HEK293 (cell line): ENCODE results near the gene RAB10.
"Not testable (repeated sequence)": the region's sequence is repeated elsewhere in the genome, so short reads cannot be mapped to it uniquely, and the experiment has no call there.

Source experiments
- CTCF ChIA-PET: fragments of 350-600 bp; formaldehyde crosslinking; extraction: SDS; loops from one replicate; lab custom pipeline; 2021; ENCODE audit warnings: antibody characterized with exemption; lab: Yijun Ruan, JAX
- POLR2A ChIA-PET: fragments of 300-600 bp; formaldehyde crosslinking; extraction: SDS; loops from one replicate; lab custom pipeline; 2020; ENCODE audit warnings: antibody characterized with exemption, inconsistent platforms; lab: Yijun Ruan, JAX
- H3K27ac ChIP-seq: fragments of 200-500 bp; sonication (Bioruptor generic); 2 replicates; pipeline ENCODE4 v1.5.1; 2014; ENCODE audit warnings: low read depth, low read length, control low read depth, inconsistent platforms; ENCODE audit errors: extremely low read depth
- H3K36me3 ChIP-seq, 2 experiments: fragments of 200-500 bp in 1 of 2; sonication (Bioruptor generic) in 1 of 2; 1 replicate in 1 of 2; 2 replicates in 1 of 2; pipeline ENCODE4 v1.5.1; 2014 to 2017; ENCODE audit warnings: inconsistent platforms in 2 of 2, low read length in 2 of 2; ENCODE audit not compliant: control insufficient read depth in 2 of 2, insufficient read depth in 1 of 2
- H3K4me1 ChIP-seq: fragments of 200-500 bp; sonication (Bioruptor generic); 2 replicates; pipeline ENCODE4 v1.5.1; 2014; ENCODE audit warnings: mild to moderate bottlenecking, low read length, inconsistent platforms; ENCODE audit not compliant: control insufficient read depth, insufficient read depth
- H3K4me3 ChIP-seq: 2 replicates; pipeline ENCODE4 v1.5.1; 2011; ENCODE audit warnings: low read depth, mild to moderate bottlenecking, control low read depth, low read length, moderate library complexity
- H3K9me3 ChIP-seq: fragments of 200-500 bp; sonication (Bioruptor generic); 2 replicates; pipeline ENCODE4 v1.5.1; 2014; ENCODE audit warnings: low read depth, low read length, inconsistent platforms; ENCODE audit not compliant: control insufficient read depth, insufficient read depth
- FEZF1 ChIP-seq: fragments of 450-650 bp; formaldehyde crosslinking; IDR thresholded peaks from 2 replicates; pipeline ENCODE4 v1.5.1; 2016; ENCODE audit warnings: missing biosample characterization, missing genetic modification characterization
- GLI2 ChIP-seq: fragments of 450-650 bp; formaldehyde crosslinking; IDR thresholded peaks from 2 replicates; pipeline ENCODE4; 2017; ENCODE audit warnings: missing biosample characterization, missing genetic modification characterization, low read depth, borderline replicate concordance
- GLI4 ChIP-seq: fragments of 450-650 bp; formaldehyde crosslinking; IDR thresholded peaks from 2 replicates; pipeline ENCODE4 v1.5.1; 2016; ENCODE audit warnings: missing biosample characterization, missing genetic modification characterization
- GLIS1 ChIP-seq: fragments of 450-650 bp; formaldehyde crosslinking; IDR thresholded peaks from 2 replicates; pipeline ENCODE4 v1.5.1; 2016; ENCODE audit warnings: missing biosample characterization, missing genetic modification characterization
- KLF1 ChIP-seq: fragments of 450-650 bp; formaldehyde crosslinking; IDR thresholded peaks from 2 replicates; pipeline ENCODE4 v1.5.1; 2016; ENCODE audit warnings: missing biosample characterization, missing genetic modification characterization
- MEIS1 ChIP-seq: sonication (generic); formaldehyde crosslinking; IDR thresholded peaks from 2 replicates; pipeline ENCODE4 v1.8.1; 2022; ENCODE audit warnings: missing genetic modification reagents, mild to moderate bottlenecking, borderline replicate concordance
- PRDM1 ChIP-seq: fragments of 450-650 bp; formaldehyde crosslinking; IDR thresholded peaks from 2 replicates; pipeline ENCODE4; 2016; ENCODE audit warnings: missing biosample characterization, missing genetic modification characterization
- ZBTB10 ChIP-seq: fragments of 450-650 bp; formaldehyde crosslinking; IDR thresholded peaks from 2 replicates; pipeline ENCODE4 v1.5.1; 2016; ENCODE audit warnings: missing biosample characterization, missing genetic modification characterization
- ZBTB17 ChIP-seq: fragments of 450-650 bp; formaldehyde crosslinking; IDR thresholded peaks from 2 replicates; pipeline ENCODE4 v1.5.1; 2016; ENCODE audit warnings: missing biosample characterization, missing genetic modification characterization
- ZBTB44 ChIP-seq: fragments of 450-650 bp; IDR thresholded peaks from 2 replicates; pipeline ENCODE4 v1.5.1; 2018; ENCODE audit warnings: missing biosample characterization, mild to moderate bottlenecking, missing genetic modification characterization
- ZBTB8A ChIP-seq: fragments of 450-650 bp; formaldehyde crosslinking; IDR thresholded peaks from 2 replicates; pipeline ENCODE4 v1.5.1; 2016; ENCODE audit warnings: missing biosample characterization, missing genetic modification characterization
- ZIC2 ChIP-seq: fragments of 450-650 bp; formaldehyde crosslinking; IDR thresholded peaks from 2 replicates; pipeline ENCODE4 v1.5.1; 2016; ENCODE audit warnings: missing biosample characterization, missing genetic modification characterization
- ZNF10 ChIP-seq: fragments of 450-650 bp; formaldehyde crosslinking; IDR thresholded peaks from 2 replicates; pipeline ENCODE4 v1.5.1; 2017; ENCODE audit warnings: missing biosample characterization, missing genetic modification characterization
- ZNF121 ChIP-seq: fragments of 450-650 bp; formaldehyde crosslinking; IDR thresholded peaks from 2 replicates; pipeline ENCODE4 v1.5.1; 2016; ENCODE audit warnings: missing biosample characterization, missing genetic modification characterization
- ZNF174 ChIP-seq: fragments of 450-650 bp; formaldehyde crosslinking; IDR thresholded peaks from 2 replicates; pipeline ENCODE4 v1.5.0; 2017; ENCODE audit warnings: missing biosample characterization, mild to moderate bottlenecking, missing genetic modification characterization
- ZNF2 ChIP-seq: fragments of 450-650 bp; formaldehyde crosslinking; IDR thresholded peaks from 2 replicates; pipeline ENCODE4 v1.5.1; 2016; ENCODE audit warnings: missing biosample characterization, missing genetic modification characterization
- ZNF23 ChIP-seq: fragments of 450-650 bp; formaldehyde crosslinking; IDR thresholded peaks from 2 replicates; pipeline ENCODE4 v1.5.1; 2016; ENCODE audit warnings: missing biosample characterization, missing genetic modification characterization, borderline replicate concordance
- ZNF248 ChIP-seq: fragments of 450-650 bp; formaldehyde crosslinking; IDR thresholded peaks from 2 replicates; pipeline ENCODE4 v1.5.1; 2017; ENCODE audit warnings: missing biosample characterization, missing genetic modification characterization
- ZNF362 ChIP-seq: fragments of 450-650 bp; formaldehyde crosslinking; IDR thresholded peaks from 2 replicates; pipeline ENCODE4 v1.5.1; 2016; ENCODE audit warnings: missing biosample characterization, missing genetic modification characterization
- ZNF394 ChIP-seq: fragments of 450-650 bp; formaldehyde crosslinking; IDR thresholded peaks from 2 replicates; pipeline ENCODE4 v1.5.1; 2016; ENCODE audit warnings: missing biosample characterization, missing genetic modification characterization, mild to moderate bottlenecking, moderate library complexity, borderline replicate concordance
- ZNF692 ChIP-seq: fragments of 450-650 bp; formaldehyde crosslinking; IDR thresholded peaks from 2 replicates; pipeline ENCODE4 v1.5.1; 2016; ENCODE audit warnings: missing biosample characterization, missing genetic modification characterization
- ZNF777 ChIP-seq: fragments of 450-650 bp; formaldehyde crosslinking; IDR thresholded peaks from 2 replicates; pipeline ENCODE4 v1.5.1; 2017; ENCODE audit warnings: missing biosample characterization, missing genetic modification characterization, borderline replicate concordance
- ZNF843 ChIP-seq: fragments of 450-650 bp; formaldehyde crosslinking; IDR thresholded peaks from 2 replicates; pipeline ENCODE4 v1.5.1; 2016; ENCODE audit warnings: missing biosample characterization, missing genetic modification characterization
- ZSCAN30 ChIP-seq: fragments of 450-650 bp; IDR thresholded peaks from 2 replicates; pipeline ENCODE4 v1.5.1; 2018; ENCODE audit warnings: missing biosample characterization, mild to moderate bottlenecking, missing genetic modification characterization, moderate library complexity

RAB10 gene

DNA sequence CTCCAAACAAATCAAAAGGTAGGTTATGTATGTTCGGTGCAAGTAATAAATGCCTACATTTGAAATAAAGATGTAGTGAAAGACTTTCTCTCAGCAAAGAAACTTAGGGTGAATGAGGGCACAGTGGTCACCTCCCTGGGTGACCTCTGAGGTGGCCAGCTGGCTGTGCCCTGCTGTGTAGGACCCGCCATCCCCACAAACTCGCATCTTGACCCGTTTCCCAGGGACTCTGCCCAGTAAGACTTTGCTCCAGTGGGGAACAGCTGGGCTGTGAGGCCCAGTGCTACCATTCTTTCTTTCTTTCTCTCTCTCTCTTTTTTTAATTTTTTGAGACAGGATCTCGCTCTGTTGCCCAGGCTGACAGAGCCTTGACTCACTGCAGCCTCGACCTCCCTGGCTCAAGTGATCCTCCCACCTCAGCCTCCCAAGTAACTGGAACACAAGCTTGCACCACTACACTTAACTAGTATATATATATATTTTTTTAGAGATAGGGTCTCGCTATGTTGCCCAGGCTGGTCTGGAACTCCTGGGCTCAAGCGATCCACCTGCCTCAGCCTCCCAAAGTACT, 130.8 kb downstream of the RAB10 start:
- H3K27ac ChIP-seq, result no peak overlapping the region
- H3K4me1 ChIP-seq, result no peaks in the 10 kb centered on the region
- POLR2A ChIA-PET, result no interaction called here
- no peaks in the 10 kb centered on the region for H3K9me3 ChIP-seq
- H3K36me3 ChIP-seq, result no peaks in the 10 kb centered on the region
- TF ChIP-seq ZNF777 (tag by site-specific recombination), result no peak
- TF ChIP-seq ZNF362, result no peak
- no peak for TF ChIP-seq ZSCAN30 (tag by site-specific recombination)
- no peak for TF ChIP-seq ZNF174 (tag by site-specific recombination)
- TF ChIP-seq ZNF121 (tag by site-specific recombination), result no peak
- CTCF ChIA-PET, result interaction anchor here (0.6 to 0.7 kb wide), 2 partner anchors 171 to 181 kb away, joined by 3 read pairs; no protein-coding TSS in a partner anchor
- H3K4me3 ChIP-seq, result no peak overlapping the region

DNA sequence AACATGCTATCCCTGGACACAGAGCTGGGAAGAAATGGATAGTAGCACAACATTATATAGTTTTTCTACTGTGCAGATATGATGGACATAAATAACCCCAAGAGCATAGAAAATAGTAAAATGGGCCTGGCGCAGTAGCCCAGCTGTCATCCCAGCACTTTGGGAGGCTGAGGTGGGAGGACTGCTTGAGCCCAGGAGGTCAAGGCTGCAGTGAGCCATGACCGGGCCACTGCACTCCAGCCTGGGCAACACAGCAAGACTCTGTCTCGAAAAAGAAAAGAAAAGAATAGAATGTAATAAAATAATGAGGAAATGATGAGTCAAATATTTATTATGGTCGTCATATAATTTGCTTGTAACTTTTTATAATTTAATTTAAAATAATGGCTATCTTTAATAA, 131.5 kb downstream of the RAB10 start:
- no peak overlapping the region for H3K4me3 ChIP-seq
- ChIA-PET POLR2A (no interaction called here), CTCF (interaction anchor here (0.6 to 0.7 kb wide), 2 partner anchors 172 to 180 kb away, joined by 3 read pairs; no protein-coding TSS in a partner anchor)
- no peaks in the 10 kb centered on the region for H3K36me3 ChIP-seq
- no peaks in the 10 kb centered on the region for H3K4me1 ChIP-seq
- no peak for TF ChIP-seq ZNF248 (tag by site-specific recombination)
- TF ChIP-seq ZNF394 (tag by site-specific recombination), result no peak
- no peak for TF ChIP-seq MEIS1 (CRISPR knock-in tag)
- no peak for TF ChIP-seq ZNF843 (tag by site-specific recombination)
- TF ChIP-seq ZNF10 (tag by site-specific recombination), result no peak
- TF ChIP-seq ZBTB8A (tag by site-specific recombination), result no peak
- no peak for TF ChIP-seq ZNF692
- TF ChIP-seq ZBTB17 (tag by site-specific recombination), result no peak
- no peak for TF ChIP-seq GLIS1
- TF ChIP-seq GLI2 (tag by site-specific recombination), result no peak
- no peak for TF ChIP-seq PRDM1 (tag by site-specific recombination)
- TF ChIP-seq FEZF1, result no peak
- no peak for TF ChIP-seq ZBTB44
- no peak for TF ChIP-seq GLI4 (tag by site-specific recombination)
- no peak for TF ChIP-seq ZIC2 (tag by site-specific recombination)
- no peak for TF ChIP-seq KLF1
- no peak for TF ChIP-seq ZNF23
- TF ChIP-seq ZBTB10, result no peak
- no peak for TF ChIP-seq ZNF2 (tag by site-specific recombination)
- no peaks in the 10 kb centered on the region for H3K9me3 ChIP-seq
- H3K27ac ChIP-seq, result no peak overlapping the region

DNA sequence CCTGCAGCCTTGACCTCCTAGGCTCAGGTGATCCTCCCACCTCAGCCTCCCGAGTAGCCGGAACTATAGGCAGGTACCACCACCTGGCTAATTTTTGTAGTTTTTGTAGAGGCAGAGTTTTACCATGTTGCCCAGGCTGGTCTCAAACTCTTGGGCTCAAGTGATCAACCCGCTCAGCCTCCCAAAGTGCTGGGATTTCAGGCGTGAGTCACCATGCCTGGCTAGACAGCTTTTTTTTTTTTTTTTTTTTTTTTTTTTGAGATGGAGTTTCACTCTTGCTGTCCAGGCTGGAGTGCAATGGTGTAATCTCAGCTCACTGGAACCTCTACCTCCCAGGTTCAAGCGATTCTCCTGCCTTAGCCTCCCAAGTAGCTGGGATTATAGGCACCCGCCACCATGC, 132.7 kb downstream of the RAB10 start:
- not testable (repeated sequence) for H3K27ac ChIP-seq

More for the DNA sequence above, 132.7 kb downstream of the RAB10 start:
- CTCF ChIA-PET, result interaction anchor here (1.2 kb wide), 1 partner anchor 216 kb away, joined by 3 read pairs; no protein-coding TSS in a partner anchor
- not testable (repeated sequence) for H3K4me3 ChIP-seq, H3K4me1 ChIP-seq, H3K36me3 ChIP-seq, H3K9me3 ChIP-seq
- POLR2A ChIA-PET, result interaction anchor here (0.6 kb wide), 1 partner anchor 318 kb away, joined by 3 read pairs; no protein-coding TSS in a partner anchor
